DND-41 (cell line): Measurements from ENCODE around the gene ERC1.

Experiments
- EZH2 ChIP-seq: IDR thresholded peaks from 3 replicates; pipeline ENCODE4 v1.6.1; 2012; ENCODE audit warnings: borderline replicate concordance, low read depth, mild to moderate bottlenecking, moderate library complexity, low read length, inconsistent platforms; ENCODE audit not compliant: severe bottlenecking
- TF ChIP-seq, protein P1 (sequence below): IDR thresholded peaks from 2 replicates; pipeline ENCODE4 v1.5.1; 2012; ENCODE audit warnings: borderline replicate concordance, low read length, moderate library complexity, mild to moderate bottlenecking; ENCODE audit not compliant: poor library complexity, severe bottlenecking; ENCODE audit errors: extremely low read depth

DNA sequence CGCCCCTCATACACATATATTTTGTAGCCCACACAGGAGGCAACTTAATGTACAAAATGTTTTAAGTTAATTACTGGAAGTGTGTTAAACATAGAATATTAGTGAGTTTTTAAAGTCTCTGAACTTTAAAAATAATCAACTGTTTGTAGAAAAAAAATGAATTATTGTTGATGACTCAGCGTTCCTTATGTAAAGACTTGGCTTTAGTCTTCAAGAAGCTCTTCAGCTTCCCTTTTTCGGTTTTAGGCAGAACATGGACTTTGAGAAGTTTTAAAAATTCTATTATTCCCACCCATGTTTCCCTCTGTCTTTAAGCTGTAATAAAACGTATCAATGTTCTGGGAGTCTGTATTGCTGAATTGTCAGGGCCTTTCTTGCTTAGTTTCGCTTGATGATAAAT is 333.9 kb downstream of the ERC1 start:
- TF ChIP-seq, protein P1, sequence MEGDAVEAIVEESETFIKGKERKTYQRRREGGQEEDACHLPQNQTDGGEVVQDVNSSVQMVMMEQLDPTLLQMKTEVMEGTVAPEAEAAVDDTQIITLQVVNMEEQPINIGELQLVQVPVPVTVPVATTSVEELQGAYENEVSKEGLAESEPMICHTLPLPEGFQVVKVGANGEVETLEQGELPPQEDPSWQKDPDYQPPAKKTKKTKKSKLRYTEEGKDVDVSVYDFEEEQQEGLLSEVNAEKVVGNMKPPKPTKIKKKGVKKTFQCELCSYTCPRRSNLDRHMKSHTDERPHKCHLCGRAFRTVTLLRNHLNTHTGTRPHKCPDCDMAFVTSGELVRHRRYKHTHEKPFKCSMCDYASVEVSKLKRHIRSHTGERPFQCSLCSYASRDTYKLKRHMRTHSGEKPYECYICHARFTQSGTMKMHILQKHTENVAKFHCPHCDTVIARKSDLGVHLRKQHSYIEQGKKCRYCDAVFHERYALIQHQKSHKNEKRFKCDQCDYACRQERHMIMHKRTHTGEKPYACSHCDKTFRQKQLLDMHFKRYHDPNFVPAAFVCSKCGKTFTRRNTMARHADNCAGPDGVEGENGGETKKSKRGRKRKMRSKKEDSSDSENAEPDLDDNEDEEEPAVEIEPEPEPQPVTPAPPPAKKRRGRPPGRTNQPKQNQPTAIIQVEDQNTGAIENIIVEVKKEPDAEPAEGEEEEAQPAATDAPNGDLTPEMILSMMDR, result no peak
- TF ChIP-seq EZH2, result no peak
